GM19467 (cell line): Measurements from ENCODE around the gene VCAN.

Experiments used
- ATAC-seq: cut with Tn5 transposase; IDR thresholded peaks from one replicate; pipeline ENCODE4 v1.9.1; 2021; ENCODE audit warnings: mild to moderate bottlenecking, moderate library complexity; ENCODE audit not compliant: unreplicated experiment

Gene VCAN

GRCh38 chr5:83494087-83494620 is 22.6 kb downstream of the VCAN start:
- ATAC-seq = no peak

- no peak for ATAC-seq
These were observed 23.1 kb downstream of the VCAN start for GRCh38 chr5:83494666-83495065.

GRCh38 chr5:83496626-83497025 is 25.1 kb downstream of the VCAN start:
- ATAC-seq = no peak

- no peak for ATAC-seq
These were observed 27.0 kb downstream of the VCAN start for GRCh38 chr5:83498585-83498984.

GRCh38 chr5:83503662-83504061 is 32.1 kb downstream of the VCAN start:
- no peak for ATAC-seq

DNA sequence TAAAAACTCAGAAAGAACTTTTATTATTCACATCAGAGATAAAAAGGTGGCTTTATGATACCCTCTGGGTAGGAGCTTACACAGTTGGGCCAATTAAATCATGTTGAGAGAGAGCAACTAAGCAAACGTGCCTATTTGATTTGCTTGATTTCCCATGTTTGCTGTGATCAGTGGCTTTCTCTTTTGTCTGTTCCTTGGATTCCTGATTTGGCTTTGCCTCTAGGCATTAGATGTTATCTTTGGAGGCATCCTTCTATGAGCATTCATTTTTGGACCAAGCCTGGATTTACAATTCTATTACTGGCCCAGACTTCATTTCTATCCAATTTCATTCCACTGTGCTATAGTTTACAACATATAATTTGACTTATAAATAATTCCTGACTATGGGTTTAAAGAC is 35.9 kb downstream of the VCAN start:
- ATAC-seq = no peak

DNA sequence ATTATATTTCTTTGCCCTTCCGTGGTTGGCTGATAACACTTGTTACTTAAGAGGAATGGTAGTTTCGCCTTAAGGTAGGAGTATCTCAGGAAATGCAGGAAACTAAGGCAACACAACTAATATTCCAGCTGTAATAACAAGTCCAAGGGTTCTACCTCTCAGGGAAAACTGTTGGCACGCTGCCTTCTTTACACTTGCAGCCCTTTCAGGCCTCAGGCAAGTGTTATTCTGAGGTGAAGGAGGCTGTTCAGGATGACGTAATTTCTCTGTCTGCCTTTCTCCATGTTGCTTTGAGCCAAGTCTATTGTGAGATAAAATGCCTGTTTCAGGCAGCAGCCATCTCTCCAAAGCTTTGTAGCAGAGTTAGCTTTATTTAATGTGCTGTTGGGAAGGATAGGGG is 38.0 kb downstream of the VCAN start:
- ATAC-seq = no peak

DNA sequence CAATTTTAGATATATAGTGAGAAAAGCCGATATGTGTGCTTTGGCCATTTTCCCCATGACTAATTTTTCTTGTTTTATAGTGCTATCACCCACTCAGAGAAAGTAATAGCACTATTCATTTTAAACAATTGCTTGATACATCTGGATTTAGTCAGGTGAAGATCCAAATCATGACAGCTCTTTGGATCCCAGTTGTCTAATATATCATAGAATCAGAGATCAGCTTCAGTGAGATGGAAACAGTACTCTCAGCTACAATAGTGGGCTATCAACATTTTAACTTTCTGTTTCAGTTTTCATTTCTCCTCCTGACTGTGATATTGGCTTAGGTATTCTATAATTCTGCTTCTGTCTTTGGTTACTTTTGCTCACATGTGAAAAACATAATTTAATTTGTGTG is 38.7 kb downstream of the VCAN start:
- peak; percentile 95 for ATAC-seq

DNA sequence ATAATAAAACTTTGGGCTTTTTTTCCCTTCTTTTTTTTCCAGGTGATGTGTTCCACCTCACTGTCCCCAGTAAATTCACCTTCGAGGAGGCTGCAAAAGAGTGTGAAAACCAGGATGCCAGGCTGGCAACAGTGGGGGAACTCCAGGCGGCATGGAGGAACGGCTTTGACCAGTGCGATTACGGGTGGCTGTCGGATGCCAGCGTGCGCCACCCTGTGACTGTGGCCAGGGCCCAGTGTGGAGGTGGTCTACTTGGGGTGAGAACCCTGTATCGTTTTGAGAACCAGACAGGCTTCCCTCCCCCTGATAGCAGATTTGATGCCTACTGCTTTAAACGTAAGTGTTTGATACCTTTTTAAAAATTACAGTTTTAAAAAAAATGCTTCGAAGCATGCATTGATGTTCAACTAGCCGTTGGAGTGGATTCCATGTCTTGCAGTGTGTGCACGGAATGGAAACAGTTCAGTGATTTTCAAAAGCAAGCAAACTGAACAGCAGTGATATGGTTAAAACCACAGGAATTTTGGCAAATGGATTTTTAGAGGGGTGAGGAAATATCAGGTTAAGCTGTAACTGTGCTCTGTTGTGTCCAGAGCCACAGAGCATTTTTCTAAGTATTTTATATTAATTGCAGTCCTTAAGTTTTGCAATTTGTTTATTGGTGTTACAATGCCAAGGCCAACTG is 40.7 kb downstream of the VCAN start:
- no peak for ATAC-seq

DNA sequence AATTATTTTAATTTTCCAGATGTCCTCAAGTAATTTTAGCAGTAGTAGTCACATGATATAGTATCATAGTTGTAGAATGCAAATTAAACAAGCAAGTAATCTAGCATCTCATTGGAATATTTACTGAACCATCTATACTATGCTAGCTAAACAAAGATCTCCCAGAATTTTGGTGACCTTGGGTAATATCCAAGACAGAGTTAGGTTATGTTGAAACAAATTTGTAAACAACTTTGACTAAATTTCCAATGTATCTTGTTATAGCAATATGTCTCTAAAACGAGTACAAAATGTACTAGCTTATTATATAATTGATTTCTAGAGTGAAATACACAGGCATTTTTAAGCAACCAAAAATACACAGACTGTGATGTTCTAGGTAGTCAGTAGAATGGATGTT is 41.5 kb downstream of the VCAN start:
- ATAC-seq = no peak

DNA sequence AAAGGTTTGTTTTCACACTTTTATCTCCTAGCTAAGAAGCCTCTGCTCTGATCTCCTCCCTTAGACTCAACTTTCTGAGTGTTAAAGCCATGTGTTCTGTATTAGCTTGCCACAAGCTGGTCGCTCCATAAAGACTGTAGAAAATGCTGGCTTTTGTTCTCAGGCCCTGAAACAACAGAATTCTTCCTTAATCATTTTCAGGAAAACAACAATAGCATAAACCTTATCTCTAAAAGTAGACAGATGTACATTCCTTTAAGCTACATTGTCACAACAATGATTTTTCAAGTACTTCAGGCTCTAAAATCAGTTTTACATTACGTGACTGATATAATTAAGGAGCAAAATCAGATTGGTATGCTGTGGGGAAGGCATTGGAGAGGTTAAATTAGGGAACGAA is 41.9 kb downstream of the VCAN start:
- ATAC-seq = no peak

DNA sequence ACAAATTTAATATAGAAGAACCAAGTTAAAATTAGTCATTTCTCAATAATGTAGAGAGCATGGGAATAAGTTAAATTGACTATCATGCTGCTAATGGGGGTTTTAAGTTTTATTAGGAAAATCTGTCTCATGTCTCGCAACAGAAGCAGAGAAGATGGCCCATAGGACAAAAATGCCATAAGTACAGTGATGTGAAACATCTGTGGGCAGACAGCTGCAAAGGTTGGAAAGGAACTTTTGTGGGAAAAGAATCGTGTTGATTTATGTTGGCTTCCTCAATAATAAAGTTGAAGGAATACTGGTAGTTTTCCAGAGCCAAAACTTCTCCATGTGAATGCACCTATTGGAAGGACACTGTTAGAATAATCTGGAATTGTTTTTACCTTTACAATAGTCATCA is 44.8 kb downstream of the VCAN start:
- no peak for ATAC-seq

GRCh38 chr5:83517072-83517687 is 45.6 kb downstream of the VCAN start:
- ATAC-seq = no peak

DNA sequence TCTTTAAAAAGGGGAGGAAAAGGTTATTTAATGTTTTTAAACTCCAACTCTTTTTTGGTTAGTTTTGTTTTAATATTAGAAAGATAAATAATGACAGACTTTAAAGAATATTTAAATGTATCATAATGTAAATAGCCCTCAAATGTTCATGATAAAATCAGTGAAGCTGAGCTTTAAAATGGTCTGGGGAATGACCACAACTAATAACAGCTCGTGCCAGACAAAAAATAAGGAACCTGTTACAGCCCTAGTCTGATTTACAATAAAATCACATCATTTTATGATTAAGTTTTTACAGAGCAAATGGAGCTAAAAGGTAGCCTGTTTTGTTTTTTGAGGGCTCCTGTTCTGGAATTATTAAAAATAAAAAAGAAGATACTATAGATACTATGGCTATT is 46.1 kb downstream of the VCAN start:
- ATAC-seq = no peak

DNA sequence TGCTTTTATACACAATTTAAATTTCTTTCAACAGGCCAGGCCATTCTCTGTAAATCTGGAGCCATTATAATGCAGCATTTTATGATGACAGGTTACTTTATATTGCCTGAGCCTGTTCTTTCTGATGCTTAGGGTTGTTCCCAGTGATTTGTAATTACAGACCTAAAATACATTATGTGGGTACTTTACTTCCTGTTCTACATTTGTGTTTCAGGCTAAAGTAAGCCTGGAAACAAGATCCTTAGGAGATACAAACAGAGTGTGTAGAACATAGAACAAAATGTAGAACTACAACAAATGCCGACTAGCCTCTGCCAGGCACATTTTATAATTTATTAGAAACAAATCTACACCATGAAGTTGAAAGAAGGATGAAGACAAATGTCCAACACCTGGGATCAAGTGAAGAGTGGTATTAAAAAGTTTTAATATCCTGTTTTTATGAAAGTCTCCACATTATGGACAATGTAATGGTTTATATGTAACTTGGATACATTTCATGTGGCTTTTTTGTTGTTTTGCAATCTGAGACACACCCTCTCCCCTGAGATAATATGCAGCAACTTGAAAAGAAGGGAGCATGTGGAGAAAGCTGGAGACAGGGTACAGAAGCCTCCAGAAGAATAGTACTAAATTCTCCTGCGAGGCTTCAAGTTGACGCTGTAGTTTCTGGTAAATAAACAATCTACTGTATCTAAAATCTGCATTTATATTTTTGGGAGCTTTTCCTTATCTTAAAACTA is 46.9 kb downstream of the VCAN start:
- ATAC-seq = no peak

- no peak for ATAC-seq
These were observed 50.9 kb downstream of the VCAN start for GRCh38 chr5:83522446-83522845.

GRCh38 chr5:83523929-83524328 is 52.4 kb downstream of the VCAN start:
- ATAC-seq = no peak

- ATAC-seq = no peak
These were observed 52.8 kb downstream of the VCAN start for GRCh38 chr5:83524345-83524744.

DNA sequence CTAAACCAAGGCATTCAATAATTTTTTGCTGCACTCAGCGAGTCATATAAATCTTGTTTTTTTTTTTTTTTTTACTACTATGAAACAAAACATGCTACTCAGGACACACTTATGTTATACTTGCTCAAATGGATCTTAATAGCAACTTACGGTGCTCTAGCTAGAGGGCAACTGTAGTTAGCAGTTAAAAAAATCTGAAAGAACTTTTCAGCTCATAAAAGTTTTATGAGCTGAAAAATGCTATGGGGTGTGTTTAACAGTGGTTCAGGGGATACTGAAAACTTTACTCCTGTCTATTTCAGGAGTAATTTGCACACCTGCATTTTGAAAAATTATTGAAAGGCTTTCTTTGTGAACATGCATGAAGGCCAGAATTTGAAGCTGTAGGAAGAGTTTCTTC is 53.4 kb downstream of the VCAN start:
- ATAC-seq = no peak

- no peak for ATAC-seq
These were observed 54.7 kb downstream of the VCAN start for GRCh38 chr5:83526289-83526688.

DNA sequence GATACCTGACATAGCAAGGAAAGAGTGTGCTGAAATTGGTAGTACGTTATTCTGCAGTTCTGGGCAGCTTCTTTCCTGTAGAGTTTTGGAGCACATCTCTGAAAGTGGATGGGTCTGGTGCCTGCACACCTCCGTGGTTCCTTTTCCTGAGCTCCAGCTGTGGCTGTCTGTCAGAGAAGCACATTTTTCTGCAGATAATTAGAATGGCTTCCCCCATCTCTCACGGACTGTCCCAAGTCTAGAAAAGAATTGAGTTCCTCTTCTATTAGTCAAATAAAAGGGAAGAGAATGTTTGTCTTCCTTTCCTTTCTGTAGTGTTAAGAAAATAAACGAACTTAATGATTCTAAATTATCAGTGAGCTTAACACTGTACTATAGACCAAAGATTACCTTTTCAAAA is 55.7 kb downstream of the VCAN start:
- no peak for ATAC-seq
